HAP-1 (cell line): ENCODE measurements around the gene GPI.
"Not testable (repeated sequence)": the region's sequence is repeated elsewhere in the genome, so short reads cannot be mapped to it uniquely, and the experiment has no call there.

ENCODE experiments used
- DNase-seq, 2 experiments: peaks; one replicate each; pipeline ENCODE4 v3.0.0-alpha.2; 2016 to 2020; ENCODE audit warnings: low spot score in 2 of 2
- H3K27me3 ChIP-seq: fragments of 250-450 bp; sonication (Bioruptor Pico); 2 replicates; pipeline ENCODE4 v1.5.1; 2020; ENCODE audit warnings: low read depth, mild to moderate bottlenecking, moderate library complexity
- H3K36me3 ChIP-seq: fragments of 250-450 bp; sonication (Bioruptor Pico); replicated peaks from 2 replicates; pipeline ENCODE4 v1.5.1; 2020; ENCODE audit warnings: mild to moderate bottlenecking
- H3K4me1 ChIP-seq: fragments of 250-450 bp; sonication (Bioruptor Pico); 2 replicates; pipeline ENCODE4 v1.5.1; 2020; ENCODE audit warnings: mild to moderate bottlenecking
- H3K4me3 ChIP-seq: fragments of 250-450 bp; sonication (Bioruptor Pico); 2 replicates; pipeline ENCODE4 v1.5.1; 2020; ENCODE audit warnings: mild to moderate bottlenecking, moderate library complexity
- H3K9me3 ChIP-seq: fragments of 250-450 bp; sonication (Bioruptor Pico); 2 replicates; pipeline ENCODE4 v1.5.1; 2020; ENCODE audit warnings: mild to moderate bottlenecking, moderate library complexity
- in situ Hi-C: fragments of 300-500 bp; cut with MboI; formaldehyde crosslinking; loops from 3 replicates; pipeline ENCODE4 v1.14.3; 2020; ENCODE audit warnings: low sequenced_read_pairs, inconsistent platforms, mixed read lengths

GPI gene

DNA sequence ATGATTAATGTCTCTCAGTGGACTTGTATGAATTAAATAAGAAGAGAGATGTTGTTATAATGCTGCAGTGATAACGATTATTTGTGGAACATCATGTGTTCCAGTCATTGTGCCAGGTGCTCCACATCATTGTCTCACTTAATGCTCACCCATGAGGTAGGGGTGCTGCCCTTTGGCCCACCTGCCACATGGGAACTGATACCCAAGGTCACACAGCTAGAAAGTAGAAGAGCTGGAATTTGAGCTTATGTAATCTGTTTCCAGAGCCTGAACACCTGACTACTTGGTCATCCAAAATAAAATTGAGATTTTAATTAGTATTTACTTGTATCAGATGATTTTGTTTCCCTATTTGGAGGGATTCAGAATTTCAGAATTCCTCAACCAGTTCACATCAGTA lies 36.0 kb upstream of the GPI start:
- Histone ChIP-seq H3K27me3 (no peaks in the 10 kb centered on the region), H3K4me1 (no peaks in the 10 kb centered on the region), H3K4me3 (no peak overlapping the region), H3K9me3 (no peaks in the 10 kb centered on the region), H3K36me3 (peaks cover 10% of the 10 kb centered on the region)
- DNase-seq: no peak
- in situ Hi-C loops: no loop called here

DNA sequence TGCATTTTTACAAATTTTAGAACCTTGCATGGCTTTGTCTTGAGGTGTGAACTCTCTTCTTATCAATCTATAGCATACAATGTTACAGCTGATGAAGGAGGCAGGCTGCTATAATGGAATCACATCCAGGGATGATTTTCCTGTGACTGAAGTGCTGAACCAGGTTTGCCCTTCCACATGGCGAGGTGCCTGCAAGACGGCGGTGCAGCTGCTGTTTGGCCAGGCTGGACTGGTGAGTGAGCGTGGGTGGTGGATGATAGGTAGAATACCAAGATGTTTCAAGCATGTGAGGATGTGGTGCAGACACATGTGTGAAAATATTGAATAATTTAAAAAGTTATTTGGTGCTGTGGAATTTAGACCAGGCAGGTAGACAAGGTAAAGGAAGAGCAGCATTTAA lies 34.9 kb upstream of the GPI start:
- H3K4me1 ChIP-seq: no peaks in the 10 kb centered on the region
- no peaks in the 10 kb centered on the region for H3K9me3 ChIP-seq
- H3K36me3 ChIP-seq: peaks cover 10% of the 10 kb centered on the region
- no peaks in the 10 kb centered on the region for H3K27me3 ChIP-seq
- DNase-seq: no peak
- in situ Hi-C loops: loop anchor here (10.0 kb wide), 1 partner anchor 555 kb away; no protein-coding TSS in a partner anchor
- no peak overlapping the region for H3K4me3 ChIP-seq

DNA sequence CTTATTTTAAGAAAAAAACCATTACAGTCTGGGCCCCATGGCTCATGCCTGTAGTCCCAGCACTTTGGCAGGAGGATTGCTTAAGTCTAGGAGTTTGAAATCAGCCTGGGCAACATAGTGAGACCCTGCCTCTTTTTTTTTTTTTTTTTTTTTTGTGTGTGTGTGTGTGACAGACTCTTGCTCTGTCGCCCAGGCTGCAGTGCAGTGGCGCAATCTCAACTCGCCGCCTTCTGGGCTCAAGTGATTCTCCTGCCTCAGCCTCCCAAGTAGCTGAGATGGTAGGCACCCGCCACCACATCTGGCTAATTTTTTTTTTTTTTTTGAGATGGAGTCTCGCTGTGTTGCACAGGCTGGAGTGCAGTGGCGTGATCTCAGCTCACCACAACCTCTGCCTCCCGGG lies 34.4 kb upstream of the GPI start:
- DNase-seq, H3K9me3 ChIP-seq, H3K27me3 ChIP-seq, H3K4me3 ChIP-seq, H3K4me1 ChIP-seq: not testable (repeated sequence)
- H3K36me3 ChIP-seq: peaks cover 10% of the 10 kb centered on the region
- in situ Hi-C loops: loop anchor here (10.0 kb wide), 1 partner anchor 556 kb away; no protein-coding TSS in a partner anchor

DNA sequence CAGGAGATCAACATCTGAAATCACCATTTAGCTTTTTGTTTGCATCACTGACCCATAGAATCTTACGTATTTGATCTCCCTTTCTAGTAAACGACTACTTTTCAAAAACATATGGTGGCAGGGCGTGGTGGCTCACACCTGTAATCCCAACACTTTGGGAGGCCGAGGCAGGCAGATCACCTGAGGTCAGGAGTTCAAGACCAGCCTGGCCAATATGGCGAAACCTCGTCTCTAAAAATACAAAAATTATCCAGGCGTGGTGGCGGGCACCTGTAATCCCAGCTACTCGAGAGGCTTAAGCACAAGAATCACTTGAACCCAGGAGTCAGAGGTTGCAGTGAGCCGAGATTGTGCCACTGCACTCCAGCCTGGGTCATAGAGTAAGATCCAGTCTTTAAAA lies 33.4 kb upstream of the GPI start:
- peaks cover 10% of the 10 kb centered on the region for H3K36me3 ChIP-seq
- H3K4me3 ChIP-seq, H3K4me1 ChIP-seq, H3K9me3 ChIP-seq, DNase-seq, H3K27me3 ChIP-seq: not testable (repeated sequence)
- in situ Hi-C loops: loop anchor here (10.0 kb wide), 1 partner anchor 557 kb away; no protein-coding TSS in a partner anchor

DNA sequence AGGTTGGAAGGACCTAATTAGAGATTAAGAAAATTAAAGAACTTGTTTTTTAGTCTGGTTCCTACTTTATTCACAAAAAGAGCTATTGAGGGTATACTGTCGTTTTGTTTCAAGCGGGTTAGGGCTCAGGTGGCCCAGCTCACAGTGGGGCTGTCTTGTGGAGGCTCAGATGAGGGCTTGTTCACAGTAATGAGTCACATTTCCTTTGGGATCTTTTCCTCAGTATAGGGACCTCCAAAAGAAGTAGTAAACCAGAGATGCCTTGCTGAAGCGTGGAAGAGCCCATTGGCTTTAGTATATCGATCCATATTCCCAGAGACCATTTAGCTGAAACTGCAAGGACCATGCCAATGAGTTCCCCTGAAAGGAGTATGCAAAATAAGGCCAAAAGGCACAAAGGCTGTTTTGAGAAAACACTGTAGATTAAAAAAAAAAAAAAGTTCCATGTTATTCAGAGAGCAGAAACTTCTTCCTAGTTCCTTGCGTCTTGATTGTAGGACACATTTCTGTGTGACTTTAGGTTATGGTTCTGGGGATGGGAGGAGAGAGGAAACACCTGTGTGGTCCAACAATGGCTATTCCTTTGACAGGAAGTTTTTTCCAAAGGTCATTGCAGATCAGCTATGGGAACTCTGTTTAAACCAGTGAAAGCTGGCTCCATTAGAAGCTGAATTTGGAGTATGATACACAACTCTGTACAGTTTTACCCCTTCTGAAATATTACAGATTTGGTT lies 32.8 kb upstream of the GPI start:
- H3K36me3 ChIP-seq: peaks cover 10% of the 10 kb centered on the region
- no peaks in the 10 kb centered on the region for H3K9me3 ChIP-seq
- H3K27me3 ChIP-seq: no peaks in the 10 kb centered on the region
- in situ Hi-C loops: loop anchor here (10.0 kb wide), 1 partner anchor 557 kb away; no protein-coding TSS in a partner anchor
- H3K4me1 ChIP-seq: no peaks in the 10 kb centered on the region
- DNase-seq: no peak
- H3K4me3 ChIP-seq: no peak overlapping the region

DNA sequence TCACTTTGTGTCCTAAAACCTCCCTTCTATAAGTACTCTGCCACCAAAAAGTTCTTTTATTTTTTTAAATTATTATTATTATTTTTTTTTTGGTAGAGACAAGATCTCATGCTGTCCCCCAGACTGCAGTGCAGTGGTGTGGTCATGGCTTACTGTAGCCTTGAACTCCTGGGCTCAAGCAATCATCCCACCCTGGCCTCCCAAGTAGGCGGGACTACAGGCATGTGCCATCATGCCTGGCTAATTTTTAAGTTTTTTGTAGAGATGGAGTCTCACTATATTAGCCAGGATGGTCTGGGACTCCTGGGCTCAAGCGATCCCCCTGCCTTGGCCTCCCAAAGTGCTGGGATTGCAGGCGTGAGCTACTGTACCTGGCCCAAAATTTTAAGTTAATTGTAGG lies 29.1 kb upstream of the GPI start:
- DNase-seq: no peak
- H3K4me3 ChIP-seq: no peak overlapping the region
- peaks cover 19% of the 10 kb centered on the region for H3K36me3 ChIP-seq
- no peaks in the 10 kb centered on the region for H3K27me3 ChIP-seq
- no peaks in the 10 kb centered on the region for H3K4me1 ChIP-seq
- H3K9me3 ChIP-seq: no peaks in the 10 kb centered on the region
- in situ Hi-C loops: loop anchor here (10.0 kb wide), 1 partner anchor 561 kb away; no protein-coding TSS in a partner anchor

DNA sequence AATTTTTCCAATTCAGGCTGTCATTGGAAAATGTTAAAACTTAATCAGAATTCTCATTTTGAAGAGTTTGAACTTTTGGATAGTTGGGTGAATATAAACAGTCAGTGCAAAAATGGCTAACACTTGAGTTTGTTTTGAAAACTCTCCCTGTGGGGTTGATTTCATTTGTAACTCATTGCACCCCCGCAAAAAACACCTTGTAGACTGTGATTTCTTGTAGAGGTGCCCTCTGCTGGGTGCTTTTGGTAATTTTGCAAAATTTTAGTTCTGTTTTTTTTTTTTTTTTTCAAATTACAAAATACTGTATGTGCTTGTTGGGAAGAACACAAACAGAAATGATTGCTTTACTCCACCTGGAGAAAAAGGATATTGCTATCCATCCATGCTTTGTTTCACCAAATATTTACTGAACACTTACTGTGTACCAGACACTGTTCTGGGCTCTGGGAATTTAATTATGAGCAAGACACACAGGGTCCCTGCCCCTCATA lies 28.2 kb upstream of the GPI start:
- peaks cover 25% of the 10 kb centered on the region for H3K36me3 ChIP-seq
- peak in 1 of 2 experiments; percentile 50 for DNase-seq

DNA sequence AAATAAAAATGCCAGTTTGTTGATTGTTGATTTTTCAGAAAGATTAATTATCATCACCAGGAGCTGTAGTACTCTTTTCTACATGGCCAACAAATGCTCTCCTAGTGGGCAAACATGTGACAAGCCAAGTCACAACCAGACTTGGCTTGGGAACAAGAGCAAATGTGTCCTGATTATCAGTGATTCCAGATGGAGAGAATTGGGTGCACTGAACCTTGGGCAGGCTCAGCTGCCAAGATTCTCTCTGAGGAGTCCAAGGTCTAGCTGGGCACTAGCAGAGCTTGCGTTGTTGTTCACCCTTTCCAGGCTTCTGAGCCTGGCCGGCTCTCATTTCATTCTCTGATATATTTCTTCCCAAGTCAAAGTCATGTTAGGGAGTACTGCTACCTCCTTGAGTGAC lies 27.3 kb upstream of the GPI start:
- H3K4me3 ChIP-seq: no peak overlapping the region
- H3K36me3 ChIP-seq: peaks cover 31% of the 10 kb centered on the region
- H3K4me1 ChIP-seq: no peaks in the 10 kb centered on the region
- no peaks in the 10 kb centered on the region for H3K9me3 ChIP-seq
- DNase-seq: no peak
- in situ Hi-C loops: loop anchor here (10.0 kb wide), 1 partner anchor 563 kb away; no protein-coding TSS in a partner anchor
- H3K27me3 ChIP-seq: no peaks in the 10 kb centered on the region

More for the DNA sequence above, 28.2 kb upstream of the GPI start:
- in situ Hi-C loops: loop anchor here (10.0 kb wide), 1 partner anchor 562 kb away; no protein-coding TSS in a partner anchor
- no peak overlapping the region for H3K4me3 ChIP-seq
- no peaks in the 10 kb centered on the region for H3K9me3 ChIP-seq
- H3K4me1 ChIP-seq: no peaks in the 10 kb centered on the region
- no peaks in the 10 kb centered on the region for H3K27me3 ChIP-seq

DNA sequence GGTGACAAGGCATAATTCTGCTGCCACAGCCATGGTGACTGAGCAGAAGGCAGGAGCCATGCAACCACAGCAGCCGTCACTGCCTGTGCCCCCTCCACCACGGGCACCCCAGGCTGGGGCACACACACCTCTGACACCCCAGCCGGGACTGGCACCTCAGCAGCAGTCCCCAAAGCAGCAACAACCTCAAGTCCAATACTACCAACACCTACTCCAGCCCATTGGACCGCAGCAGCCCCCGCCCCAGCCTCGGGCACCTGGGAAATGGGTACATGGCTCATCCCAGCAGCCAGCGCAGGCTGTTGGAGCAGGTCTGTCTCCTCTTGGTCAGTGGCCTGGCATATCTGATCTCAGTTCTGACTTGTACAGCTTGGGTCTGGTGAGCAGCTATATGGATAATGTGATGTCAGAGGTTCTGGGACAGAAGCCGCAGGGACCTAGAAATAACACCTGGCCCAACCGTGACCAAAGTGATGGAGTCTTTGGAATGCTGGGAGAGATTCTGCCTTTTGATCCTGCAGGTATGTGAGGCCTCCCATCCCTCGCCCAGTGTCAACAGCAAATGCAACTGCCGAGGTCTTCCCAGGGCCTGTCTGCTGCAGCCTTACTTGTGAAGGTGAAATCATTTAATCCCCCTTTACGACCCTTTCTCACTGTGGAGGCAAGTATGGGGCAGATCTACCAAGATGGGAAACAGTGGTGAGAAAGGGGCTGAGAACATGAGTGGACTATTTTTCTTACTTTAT lies 22.9 kb upstream of the GPI start:
- DNase-seq: no peak

DNA sequence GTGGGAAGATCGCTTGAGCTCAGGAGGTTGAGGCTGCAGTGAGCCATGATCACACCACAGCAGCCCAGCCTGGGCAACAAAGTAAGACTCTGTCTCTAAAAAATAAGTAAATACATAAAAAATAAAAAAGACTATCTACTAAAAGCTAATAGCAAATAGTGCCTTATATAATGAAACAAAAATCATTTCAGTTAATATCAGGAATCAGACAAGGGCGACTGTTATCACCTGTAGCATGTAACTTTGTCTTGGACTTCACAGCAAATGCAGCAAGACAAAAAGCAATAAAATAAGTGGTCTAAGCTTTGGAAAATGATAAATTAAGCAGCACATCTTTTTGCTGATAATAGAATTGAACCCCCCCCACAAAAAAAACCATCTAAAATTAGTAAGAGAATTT lies 21.2 kb upstream of the GPI start:
- no peak overlapping the region for H3K4me3 ChIP-seq
- no peaks in the 10 kb centered on the region for H3K27me3 ChIP-seq
- no peaks in the 10 kb centered on the region for H3K4me1 ChIP-seq
- peaks cover 31% of the 10 kb centered on the region for H3K36me3 ChIP-seq
- in situ Hi-C loops: no loop called here
- no peaks in the 10 kb centered on the region for H3K9me3 ChIP-seq
- no peak for DNase-seq

More for the DNA sequence above, 22.9 kb upstream of the GPI start:
- in situ Hi-C loops: no loop called here
- Histone ChIP-seq H3K4me3 (no peak overlapping the region), H3K9me3 (no peaks in the 10 kb centered on the region), H3K36me3 (peaks cover 31% of the 10 kb centered on the region), H3K4me1 (no peaks in the 10 kb centered on the region), H3K27me3 (no peaks in the 10 kb centered on the region)

DNA sequence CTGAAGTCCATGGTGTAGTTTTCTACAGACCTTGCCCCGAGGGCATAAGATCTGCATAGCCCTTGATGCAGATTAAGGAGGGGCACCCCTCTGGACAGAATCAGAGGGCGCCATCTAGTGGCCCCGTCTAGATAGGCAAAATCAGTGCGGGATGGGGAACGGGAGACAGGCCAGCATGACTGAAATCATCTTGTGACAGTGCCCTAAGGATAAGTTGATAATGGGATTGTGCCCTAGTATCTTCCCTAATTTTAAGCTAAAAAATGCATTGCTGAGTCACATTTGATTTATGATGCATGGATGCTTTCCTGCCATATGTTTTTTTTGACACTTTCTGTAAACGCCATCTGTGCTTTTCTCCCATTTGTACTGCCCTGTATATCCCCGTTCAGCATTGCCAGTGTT lies 19.0 kb upstream of the GPI start:
- in situ Hi-C loops: no loop called here
- Histone ChIP-seq H3K27me3 (no peaks in the 10 kb centered on the region), H3K9me3 (no peaks in the 10 kb centered on the region), H3K4me3 (no peak overlapping the region), H3K4me1 (no peaks in the 10 kb centered on the region), H3K36me3 (peaks cover 19% of the 10 kb centered on the region)
- DNase-seq: peak; percentile 77 to 91

DNA sequence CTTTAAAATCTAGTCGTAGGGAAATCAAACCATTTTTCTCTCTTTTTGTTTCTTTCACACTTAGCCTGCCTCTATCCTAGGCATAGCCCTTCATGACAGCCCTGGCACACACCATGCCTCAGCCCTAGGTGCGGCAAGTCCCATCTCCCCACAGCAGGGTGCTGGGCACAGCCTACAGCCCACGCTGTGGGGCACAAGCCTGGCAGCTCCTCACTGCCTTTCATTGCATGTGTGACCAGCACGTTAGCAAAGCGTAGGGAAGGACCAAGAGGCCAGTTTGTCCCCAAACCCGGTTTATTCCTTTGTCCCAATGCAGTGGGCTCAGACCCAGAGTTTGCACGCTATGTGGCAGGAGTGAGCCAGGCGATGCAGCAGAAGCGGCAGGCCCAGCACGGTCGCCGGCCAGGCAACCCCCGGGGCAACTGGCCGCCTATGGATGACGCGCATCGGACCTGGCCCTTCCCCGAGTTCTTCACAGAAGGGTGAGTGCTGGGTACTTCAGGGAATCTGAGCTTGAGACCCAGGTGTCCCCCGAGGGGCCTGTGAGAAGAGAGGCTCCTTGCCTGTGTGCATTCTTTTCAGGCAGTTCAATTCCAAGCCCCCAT lies 17.3 kb upstream of the GPI start:
- Histone ChIP-seq H3K9me3 (no peaks in the 10 kb centered on the region), H3K4me1 (no peaks in the 10 kb centered on the region), H3K36me3 (peaks cover 10% of the 10 kb centered on the region), H3K4me3 (no peak overlapping the region), H3K27me3 (no peaks in the 10 kb centered on the region)
- in situ Hi-C loops: no loop called here
- DNase-seq: no peak

DNA sequence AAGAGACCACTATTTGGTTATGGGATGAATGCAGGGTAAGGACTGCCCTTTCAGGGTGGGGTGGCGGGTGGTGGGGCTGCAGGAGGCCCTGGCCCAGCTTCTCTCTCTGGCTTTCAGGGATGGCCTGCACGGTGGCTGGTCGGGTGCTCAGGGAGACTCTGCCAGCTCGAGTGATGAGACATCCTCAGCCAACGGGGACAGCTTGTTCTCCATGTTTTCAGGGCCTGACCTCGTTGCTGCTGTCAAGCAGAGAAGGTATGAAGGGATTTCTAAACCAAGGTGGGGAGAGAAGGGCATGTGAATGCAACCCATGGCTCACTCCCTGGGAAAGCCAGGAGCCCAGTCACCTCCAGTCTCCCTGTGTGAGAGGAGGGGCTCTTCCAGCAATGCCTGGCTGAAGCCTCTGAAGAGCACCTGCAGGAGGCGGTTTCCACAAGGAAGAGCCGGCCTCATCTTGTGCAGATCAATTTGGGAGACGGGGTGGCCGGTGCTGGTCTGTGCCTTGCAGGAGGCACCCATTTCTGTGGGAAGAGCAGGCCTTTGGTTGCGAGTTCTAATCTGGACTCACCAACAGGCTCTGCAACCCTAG lies 16.0 kb upstream of the GPI start:
- Histone ChIP-seq H3K4me3 (no peak overlapping the region), H3K36me3 (peaks cover 10% of the 10 kb centered on the region), H3K27me3 (no peaks in the 10 kb centered on the region), H3K9me3 (no peaks in the 10 kb centered on the region), H3K4me1 (no peaks in the 10 kb centered on the region)
- in situ Hi-C loops: no loop called here
- no peak for DNase-seq
